Endothelial cell of hepatic sinusoid (primary cell): ENCODE measurements around the gene SLC7A1.
"Not testable (repeated sequence)": the region's sequence is repeated elsewhere in the genome, so short reads cannot be mapped to it uniquely, and the experiment has no call there.

Experiments
- in situ Hi-C: cut with HindIII; loops from 2 replicates; pipeline ENCODE4 v1.10.0; 2017; ENCODE audit warnings: low sequenced_read_pairs

Gene SLC7A1

DNA sequence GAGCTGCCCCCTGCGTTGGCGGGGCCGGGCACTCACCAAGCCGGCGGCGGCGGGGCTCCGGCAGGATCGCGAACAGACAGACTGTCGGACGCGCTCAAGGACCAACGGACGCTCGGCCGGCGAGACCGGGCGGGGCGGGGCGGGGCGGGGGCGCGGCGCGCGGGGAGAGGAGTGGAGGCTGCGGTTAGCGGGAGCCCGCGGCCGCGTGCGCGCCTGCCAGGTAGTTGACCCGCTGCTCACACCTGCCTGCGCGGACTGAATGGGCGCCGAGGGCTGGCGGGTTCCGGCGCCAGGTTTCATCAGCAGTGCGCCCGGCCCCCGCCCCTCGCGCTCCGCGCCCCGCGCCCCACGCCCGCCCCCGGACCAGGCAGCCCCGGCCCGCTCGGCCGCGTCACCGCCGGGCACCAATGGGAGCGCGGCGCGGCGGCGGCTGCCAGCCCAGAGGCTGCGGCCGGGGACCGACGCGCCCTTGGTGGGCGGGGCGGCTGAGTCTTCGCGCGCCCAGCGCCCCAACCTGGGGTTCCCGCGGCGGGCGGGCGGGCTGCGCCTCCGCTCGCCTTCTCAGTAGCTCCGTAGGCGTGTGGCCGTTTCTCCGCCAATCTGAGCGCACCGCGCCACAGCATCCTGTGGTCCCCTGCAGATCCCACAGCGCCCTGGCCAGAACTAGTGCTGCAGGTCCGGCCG is at the start of gene SLC7A1:
SLC7A1 (minus strand) TSS at position 309 of the 684 bp plus-strand sequence. CDS start 59,500 bp downstream, outside the sequence.
- in situ Hi-C loops: no loop called here

DNA sequence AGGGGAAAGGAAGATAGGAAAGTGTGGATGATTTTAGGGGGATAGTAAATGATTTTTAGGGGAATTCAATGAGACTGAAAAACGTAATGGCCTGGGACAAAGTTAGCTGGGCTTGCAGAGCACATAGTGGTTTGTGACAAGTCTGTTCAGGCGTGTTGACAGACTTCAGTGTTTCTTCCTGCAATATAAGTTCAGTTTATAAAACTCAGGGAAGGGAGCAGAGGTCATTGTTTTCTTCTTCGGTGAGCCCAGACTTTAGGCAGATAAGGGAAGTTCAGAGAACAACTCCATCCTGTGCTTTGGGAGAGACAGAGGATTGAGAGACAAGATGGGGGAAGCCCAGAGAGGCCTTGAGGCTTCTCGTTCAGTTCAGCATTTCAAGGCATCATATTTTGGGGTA is 45.2 kb upstream of the SLC7A1 start:
- in situ Hi-C loops: no loop called here

DNA sequence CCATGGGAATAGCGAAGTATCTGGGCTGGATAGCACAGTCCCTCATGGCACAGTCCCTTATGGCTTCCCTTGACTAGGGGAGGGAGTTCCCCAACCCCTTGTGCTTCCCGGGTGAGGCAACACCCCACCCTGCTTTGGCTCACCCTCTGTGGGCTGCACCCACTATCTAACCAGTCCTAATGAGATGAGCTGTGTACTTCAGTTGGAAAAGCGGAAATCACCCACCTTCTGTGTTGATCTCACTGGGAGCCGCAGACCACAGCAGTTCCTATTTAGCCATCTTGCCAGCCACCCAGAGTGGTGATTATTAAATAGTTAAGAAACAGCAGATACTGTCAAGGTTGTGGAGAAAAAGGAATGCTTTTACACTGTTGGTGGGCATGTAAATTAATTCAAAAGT is 41.3 kb upstream of the SLC7A1 start:
- in situ Hi-C loops: not testable (repeated sequence)

DNA sequence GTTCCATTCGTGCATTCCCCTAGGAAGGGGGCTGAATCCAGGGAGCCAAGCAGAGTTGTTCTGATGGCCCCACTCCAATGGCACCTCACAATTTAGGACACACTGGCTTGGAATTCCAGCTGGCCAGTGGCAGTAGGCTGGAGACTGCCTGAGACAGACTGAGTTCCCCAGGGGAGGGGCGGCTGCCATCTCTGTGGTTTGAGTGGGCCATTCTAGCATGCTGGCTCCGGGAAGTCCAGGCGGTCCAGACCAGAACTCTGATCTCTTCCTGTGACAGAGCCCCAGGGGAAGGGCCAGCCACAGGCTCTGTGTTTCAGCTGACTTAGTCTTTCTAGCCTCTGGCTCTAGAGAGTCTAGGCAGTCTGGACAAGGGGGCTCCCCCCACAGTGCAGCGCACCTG is 29.5 kb upstream of the SLC7A1 start:
- in situ Hi-C loops: no loop called here

DNA sequence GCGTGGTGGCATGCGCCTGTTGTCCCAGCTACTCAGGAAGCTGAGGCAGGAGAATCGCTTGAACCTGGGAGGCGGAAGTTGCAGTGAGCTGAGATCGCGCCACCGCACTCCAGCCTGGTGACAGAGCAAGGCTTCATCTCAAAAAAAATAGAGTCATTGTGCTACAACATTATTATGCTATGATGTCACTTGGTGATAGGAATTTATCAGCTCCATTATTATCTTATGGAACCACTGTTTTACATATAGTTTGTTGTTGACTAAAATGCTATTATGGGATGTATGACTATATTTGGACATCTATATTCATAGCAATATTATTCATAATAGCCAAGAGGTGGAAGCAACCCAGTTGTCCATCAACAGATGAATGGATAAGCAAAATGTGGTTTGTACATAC is 26.4 kb upstream of the SLC7A1 start:
- in situ Hi-C loops: no loop called here

DNA sequence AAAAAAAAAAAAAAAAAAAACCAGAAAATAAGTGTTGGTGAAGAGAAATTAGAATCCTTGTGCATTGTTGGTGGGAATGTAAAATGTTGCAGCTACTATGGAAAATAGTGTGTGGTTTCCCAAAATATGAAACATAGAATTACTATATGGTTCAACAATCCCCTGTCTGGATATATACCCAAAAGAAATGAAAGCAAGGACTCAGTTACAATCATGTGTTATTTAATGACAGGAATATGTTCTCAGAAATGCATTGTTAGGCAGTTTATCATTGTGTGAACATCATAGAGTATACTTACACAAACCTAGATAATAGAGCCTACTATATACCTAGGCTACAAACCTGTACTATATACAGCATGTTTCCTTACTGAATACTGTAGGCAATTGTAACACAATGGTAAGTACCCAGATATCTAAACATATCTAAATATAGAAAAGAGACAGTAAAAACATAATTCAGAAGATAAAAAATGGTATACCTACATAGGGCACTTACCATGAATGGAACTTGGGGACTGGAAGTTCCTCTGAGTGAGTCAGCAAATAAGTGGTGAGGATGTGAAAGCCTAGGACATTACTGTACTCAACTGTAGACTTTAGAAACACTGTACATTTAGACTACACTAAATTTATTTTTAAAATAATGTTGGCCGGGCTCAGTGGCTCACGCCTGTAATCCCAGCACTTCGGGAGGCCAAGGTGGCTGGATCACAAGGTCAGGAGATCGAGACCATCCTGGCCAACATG is 25.7 kb upstream of the SLC7A1 start:
- in situ Hi-C loops: no loop called here

DNA sequence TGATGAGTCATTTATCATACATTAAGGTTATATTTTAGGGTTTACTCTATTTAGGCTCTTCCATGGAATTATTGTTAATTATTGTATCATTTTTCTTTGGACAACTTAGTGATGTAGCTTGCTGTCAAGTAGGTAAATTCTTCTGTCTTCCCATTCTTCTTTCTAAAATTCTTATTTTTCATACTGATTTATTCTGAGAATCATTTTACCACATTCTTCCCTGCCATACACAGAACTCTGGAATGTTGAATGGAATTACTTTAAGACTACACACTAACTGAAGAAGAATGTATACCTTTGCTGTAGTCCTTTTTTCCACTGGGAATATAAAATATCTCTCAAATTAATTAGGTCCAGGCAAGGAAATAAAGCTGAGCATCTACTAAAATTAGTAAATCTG is 24.5 kb upstream of the SLC7A1 start:
- in situ Hi-C loops: no loop called here

DNA sequence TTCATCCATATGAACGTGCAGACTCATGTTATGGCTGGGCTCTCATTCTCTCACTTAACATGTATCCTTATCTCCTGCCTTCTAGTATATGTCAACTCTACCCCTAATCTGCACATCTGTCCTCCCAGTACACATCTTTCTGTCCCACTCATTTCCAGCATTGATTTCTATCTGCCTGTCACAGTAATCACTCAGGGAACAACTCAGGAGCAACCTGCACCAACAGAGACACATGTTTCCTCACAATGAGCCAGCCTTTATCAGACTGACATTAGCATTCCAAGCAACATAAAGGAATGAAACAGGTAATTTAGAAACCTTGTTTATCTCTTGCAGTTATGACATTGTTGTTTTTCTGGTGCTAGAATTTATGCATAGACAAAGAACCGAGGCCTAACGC is 17.6 kb upstream of the SLC7A1 start:
- in situ Hi-C loops: loop anchor here (5.0 kb wide), 1 partner anchor 46 kb away; no protein-coding TSS in a partner anchor

DNA sequence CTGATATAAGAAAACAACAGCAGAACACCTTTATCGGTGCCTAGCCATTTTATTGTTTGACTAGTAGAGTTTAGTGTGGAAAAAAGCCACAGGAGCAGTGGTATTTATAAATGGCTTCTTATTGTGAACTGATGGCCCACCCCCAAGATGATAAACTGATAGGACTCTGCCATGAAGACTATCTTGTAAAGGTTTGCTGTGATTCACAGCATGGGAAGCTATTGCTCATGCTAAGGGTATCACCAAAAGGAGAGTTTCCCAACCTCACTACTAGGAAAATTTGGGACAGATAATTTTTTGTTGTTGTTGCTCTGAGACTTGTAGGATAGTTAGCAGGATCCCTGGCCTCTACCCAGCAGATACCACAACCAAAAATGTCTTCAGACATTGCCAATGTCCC is 12.0 kb upstream of the SLC7A1 start:
- in situ Hi-C loops: no loop called here

DNA sequence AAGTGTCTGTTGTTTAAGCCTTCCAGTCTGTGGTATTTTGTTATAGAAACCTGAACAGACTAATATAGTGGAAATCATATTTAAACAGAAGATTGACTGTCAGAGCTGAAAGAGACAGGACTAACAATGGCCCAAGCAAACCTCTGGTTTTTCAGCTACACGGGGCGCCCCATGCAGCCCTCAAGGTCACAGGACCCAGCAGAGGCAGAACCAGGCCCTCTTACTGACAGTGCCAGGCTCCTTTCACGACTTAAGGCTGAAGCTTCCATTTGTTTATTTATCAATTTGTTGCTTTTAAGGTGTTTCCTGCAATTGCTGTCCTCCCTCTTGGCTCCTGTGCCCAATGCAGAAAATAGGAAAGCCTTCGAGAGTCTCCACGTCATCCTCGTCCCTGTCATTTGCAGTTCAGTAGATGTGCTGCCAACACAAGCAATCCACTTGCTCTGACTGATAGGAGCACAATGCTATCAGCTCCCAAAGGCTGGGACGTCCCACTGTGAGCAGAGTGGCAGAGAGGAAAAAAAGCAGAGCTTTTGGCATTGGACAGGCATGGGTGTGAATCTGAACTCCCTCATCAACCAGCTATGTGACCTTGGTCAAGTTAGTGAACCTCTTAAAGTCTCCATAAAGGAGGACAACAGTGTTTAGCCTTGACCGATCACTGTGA is 10.5 kb upstream of the SLC7A1 start:
- in situ Hi-C loops: no loop called here

DNA sequence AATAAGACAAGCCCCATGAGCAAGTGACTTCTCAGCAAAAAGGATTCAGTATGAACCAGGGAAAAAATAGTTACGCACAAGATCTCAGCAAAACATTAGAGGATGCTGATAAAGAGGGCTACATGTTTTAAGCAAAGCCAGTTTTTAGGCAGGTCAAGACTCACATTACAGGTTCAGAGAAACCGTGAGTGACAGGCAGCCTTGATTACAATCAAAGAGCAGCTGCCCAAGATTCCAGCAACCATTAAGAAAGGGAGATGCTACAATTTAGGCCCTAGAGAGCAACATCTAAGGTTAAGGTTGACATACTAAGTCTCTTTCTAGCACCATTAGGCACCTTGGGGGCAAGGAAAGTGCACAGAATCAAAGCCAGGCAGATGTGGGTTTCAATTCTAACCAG is 2.8 kb upstream of the SLC7A1 start:
- in situ Hi-C loops: no loop called here

DNA sequence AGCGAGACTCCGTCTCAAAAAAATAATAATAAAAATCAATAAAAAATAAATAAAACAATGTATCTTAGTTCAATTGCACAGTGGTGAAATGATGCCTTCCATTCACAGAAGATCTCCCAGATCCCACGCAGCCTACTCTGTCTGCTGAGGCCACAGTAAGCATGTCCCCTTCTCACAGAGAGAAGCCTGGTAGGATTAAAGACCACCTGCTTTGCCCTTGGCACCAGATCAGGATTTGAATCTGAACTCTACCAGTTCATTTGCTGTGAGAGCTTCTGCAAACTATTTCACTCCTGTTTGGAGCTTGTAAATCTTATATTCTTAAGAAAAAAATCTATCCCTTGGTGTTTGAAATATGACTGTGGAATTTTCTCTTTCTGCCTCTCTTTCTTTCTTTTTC is 2.2 kb upstream of the SLC7A1 start:
- in situ Hi-C loops: no loop called here

DNA sequence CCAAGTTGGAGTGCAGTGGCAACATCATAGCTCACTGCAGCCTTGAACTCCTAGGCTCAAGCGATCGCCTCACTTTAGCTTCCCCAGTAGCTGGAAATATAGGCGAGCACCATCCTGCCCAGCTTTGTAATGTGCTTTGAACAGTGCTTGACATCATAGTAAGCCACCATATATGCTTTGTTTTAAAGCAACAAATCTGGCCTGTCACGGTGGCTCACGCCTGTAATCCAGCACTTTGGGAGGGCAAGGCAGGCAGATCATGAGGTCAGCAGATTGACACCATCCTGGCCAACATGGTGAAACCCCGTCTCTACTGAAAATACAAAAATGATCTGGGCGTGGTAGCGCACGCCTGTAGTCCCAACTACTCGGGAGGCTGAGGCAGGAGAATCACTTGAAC is 1.8 kb upstream of the SLC7A1 start:
- in situ Hi-C loops: no loop called here

DNA sequence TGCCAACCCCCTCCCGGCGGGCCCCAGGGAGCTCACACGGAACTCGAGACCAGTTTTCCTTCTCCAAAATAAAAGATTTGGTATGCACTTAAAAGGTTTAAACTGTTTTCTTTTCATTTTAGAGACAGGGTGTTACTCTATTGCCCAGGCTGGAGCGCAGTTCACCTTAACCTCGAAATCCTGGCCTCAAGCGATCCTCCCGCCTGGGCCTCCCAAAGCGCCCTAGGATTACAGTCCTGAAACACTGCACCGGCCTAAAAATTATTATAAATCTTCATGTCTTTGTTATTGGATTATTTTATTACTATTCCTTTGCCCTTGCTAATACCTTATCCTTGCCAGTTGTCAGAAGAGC is 553 bp upstream of the SLC7A1 start:
- in situ Hi-C loops: no loop called here

DNA sequence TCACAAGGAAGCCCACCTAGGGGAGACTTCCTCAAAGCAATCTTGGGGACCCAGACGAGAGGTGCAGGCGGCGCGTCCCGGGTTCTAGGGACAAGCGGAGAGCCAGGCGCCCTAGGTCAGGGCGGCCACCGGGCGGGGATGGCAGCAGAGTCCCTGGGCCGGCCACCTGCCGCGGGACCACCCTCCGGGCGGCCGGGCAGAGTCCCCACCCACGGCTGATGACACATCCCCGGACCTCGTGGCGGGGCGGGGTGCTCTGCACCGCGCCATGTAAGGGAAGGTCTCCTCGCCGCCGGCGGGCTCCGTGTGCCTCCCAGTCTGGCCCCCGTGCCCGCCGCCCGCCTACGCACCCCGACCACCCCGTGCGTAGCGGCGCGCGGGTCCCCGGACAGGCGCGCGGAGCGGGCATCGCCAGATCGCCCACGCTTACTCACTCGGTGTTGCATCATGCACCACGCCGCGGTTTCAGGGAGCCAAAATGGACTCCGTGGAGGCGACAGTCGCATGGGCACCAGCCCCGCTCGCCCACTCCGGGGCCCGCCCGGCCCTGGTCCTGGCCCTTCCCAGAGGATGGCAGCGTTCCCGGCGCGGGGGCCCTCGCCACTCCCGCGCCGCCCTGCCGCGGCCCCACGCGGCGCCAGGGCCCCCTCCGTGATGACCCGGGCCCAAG is 643 bp downstream of the SLC7A1 start:
- in situ Hi-C loops: no loop called here

DNA sequence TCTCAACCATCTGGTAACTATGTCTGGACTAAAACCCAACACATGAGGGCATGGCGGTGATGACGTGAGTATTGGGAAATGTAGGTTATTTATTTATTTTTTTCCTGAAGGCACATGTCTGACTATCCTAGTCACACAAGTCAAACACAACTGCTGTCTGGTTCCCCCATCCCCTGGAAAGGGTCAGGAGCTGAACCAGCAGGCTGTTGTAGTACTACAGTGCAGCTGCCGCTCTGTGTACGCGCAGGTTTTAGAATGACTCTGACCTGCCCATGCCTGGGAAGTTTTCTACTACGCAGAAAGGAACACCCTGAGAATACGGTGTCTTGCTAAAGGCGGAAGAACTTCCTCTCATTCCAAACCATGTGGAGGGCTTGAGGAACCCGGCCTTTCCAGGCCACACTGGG is 1.2 kb downstream of the SLC7A1 start:
- in situ Hi-C loops: no loop called here

DNA sequence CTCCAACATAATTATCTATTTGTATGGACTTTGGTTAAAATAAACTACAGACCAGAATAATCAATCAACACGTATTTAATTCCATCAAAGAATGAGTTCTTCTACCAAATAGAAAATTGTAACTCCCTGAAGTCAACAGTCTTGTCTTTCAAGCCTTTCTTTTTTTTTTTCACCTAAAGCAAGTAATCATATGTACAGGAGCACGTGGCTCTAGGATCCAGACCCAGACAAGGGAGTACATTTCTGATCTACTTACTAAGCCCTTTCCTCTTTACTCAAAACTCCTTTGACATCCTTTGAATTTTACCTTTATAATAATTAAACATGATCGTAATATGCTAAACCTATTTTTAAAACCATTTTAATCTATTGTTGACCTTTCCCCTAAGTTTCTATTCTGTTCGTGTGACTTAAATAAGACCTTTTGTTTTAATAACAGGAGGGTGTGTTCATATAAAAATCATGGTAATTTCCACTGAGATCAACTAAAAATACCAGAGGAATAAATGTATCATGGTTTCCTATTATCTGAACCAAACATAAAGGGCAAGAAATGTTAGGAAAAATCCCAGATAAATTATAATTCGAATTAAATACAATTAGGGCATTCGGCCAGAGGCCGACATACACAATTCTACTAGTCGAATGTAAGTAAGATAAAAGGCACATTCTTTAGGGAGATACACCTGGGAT is 1.7 kb downstream of the SLC7A1 start:
- in situ Hi-C loops: no loop called here

DNA sequence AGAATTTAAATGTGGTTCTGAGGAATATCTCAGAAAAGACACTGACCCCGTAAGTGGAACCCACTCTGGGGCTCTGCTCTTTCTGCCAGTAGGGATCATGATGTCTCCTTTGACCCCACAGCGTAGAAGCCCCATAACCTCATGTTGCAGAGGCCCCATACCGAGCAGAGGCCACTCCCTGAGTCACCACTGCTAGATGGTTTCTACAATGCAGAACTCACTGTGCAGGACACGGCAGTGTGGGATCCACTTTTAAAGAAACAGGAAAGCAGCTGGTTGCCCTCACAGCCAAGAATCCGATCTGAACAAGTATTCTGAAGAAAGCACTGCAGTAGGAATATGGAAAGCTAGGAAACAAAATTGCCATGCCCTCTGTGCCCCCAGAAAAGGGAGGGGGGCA is 4.2 kb downstream of the SLC7A1 start:
- in situ Hi-C loops: no loop called here

DNA sequence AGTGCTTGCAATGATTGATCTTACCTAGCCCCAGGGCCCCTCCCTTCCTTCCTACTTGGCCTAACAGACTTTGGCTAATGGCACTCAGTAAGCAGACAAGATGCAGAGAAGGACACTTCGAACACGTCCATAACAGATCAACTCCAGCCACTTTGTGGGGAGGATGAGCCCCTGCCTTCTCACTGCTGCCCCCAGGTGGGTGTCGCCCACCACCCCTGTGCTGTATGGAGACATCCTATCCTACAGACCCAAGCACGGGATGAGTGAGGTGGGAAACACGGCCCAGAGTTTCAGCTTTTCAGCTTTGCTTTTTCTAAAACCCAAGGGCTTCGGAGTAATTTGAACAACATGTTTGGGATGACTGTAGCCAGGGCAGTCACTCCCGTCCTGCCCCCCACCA is 5.5 kb downstream of the SLC7A1 start:
- in situ Hi-C loops: no loop called here

DNA sequence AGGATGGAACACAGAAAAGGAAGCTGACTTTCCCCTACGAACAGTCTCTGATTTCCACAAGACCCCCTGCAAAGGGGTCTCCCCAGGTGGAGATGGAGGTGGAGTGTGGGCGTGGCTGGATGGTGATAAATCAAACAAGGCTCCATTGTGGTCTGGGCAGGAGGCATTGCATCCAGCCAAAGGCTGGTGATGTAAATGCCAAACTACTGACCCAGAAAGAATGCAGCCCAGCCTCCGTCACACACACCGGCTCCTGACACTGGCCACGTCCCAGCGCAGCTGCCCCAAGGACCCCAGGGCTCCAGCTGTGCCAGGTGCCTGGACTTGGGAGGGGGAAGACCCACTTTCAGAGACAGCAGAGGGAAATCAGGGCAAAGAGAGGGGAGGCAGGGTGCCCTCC is 6.3 kb downstream of the SLC7A1 start:
- in situ Hi-C loops: no loop called here

DNA sequence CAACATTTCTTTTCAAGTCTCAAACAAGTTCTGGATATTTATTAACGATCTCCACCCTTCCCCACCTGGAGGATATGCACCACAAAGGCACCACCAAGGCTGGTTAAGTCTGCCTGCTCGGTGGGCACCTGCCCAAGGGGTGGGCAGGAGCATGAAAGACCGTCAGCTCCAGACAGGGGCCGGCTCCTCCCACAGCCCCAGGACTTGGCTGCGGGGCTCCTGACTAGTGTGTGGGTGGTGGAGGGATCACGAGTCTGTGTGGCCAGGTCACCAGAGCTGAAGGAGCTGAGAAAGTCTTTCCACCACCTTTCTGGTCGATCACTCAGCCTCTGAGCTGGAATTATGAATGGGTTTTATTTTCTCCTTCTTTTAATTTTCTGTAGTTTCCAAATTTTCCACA is 7.8 kb downstream of the SLC7A1 start:
- in situ Hi-C loops: no loop called here
